A673 (cell line): Measurements from ENCODE around the gene ILDR1. TPM values are rescaled to one million over a fixed set of nuclear protein-coding genes. Genes with fewer than 3 reads are reported as not detected.
A peak's percentile ranks its signal among the peaks of the same experiment; 100 is the strongest.

ENCODE experiments used
- BruUV-seq: library from RNA; stranded (reverse); fragments of 400-500 nt; replicated peaks from 2 replicates; lab custom pipeline; 2021; lab: Mats Ljungman, UMichigan
- CTCF ChIA-PET: fragments of 300-600 bp; sonication (Branson Sonifier 250); formaldehyde crosslinking; loops from one replicate; lab custom pipeline; 2022; ENCODE audit warnings: antibody characterized with exemption; lab: Charles Lee
- POLR2A ChIA-PET: fragments of 300-600 bp; sonication (Branson Sonifier 250); formaldehyde crosslinking; loops from one replicate; lab custom pipeline; 2022; ENCODE audit warnings: antibody characterized with exemption; ENCODE audit not compliant: low non-redundant PET; lab: Charles Lee
- DNase-seq: peaks from one replicate; pipeline ENCODE4 v3.0.0-alpha.2; 2015; ENCODE audit warnings: low spot score
- H3K27ac ChIP-seq: fragments of 200-600 bp; sonication (generic); 2 replicates; pipeline ENCODE4 v1.5.1; 2016; ENCODE audit warnings: mixed run types, low read depth, mild to moderate bottlenecking, mixed read lengths, antibody characterized with exemption, low read length; ENCODE audit not compliant: poor library complexity, severe bottlenecking
- H3K27me3 ChIP-seq: fragments of 200-600 bp; sonication (generic); replicated peaks from 2 replicates; pipeline ENCODE4 v1.6.1; 2017; ENCODE audit warnings: mixed run types, low read depth, mild to moderate bottlenecking, mixed read lengths, antibody characterized with exemption, low read length; ENCODE audit not compliant: insufficient read depth, poor library complexity
- H3K36me3 ChIP-seq: fragments of 200-600 bp; sonication (generic); 2 replicates; pipeline ENCODE4 v1.6.1; 2016; ENCODE audit warnings: mixed run types, mild to moderate bottlenecking, mixed read lengths, antibody characterized with exemption, low read length; ENCODE audit not compliant: insufficient read depth, poor library complexity, severe bottlenecking
- H3K4me1 ChIP-seq: fragments of 200-600 bp; sonication (generic); 2 replicates; pipeline ENCODE4 v1.6.1; 2017; ENCODE audit warnings: mixed run types, mild to moderate bottlenecking, mixed read lengths, antibody characterized with exemption, low read length; ENCODE audit not compliant: insufficient read depth, poor library complexity, severe bottlenecking
- H3K4me3 ChIP-seq: fragments of 200-600 bp; sonication (generic); 2 replicates; pipeline ENCODE4 v1.5.1; 2016; ENCODE audit warnings: low read depth, mixed run types, mild to moderate bottlenecking, mixed read lengths, low read length; ENCODE audit not compliant: poor library complexity, severe bottlenecking
- H3K9me3 ChIP-seq: fragments of 200-600 bp; sonication (generic); 2 replicates; pipeline ENCODE4 v1.6.1; 2016; ENCODE audit warnings: mixed run types, low read depth, mild to moderate bottlenecking, mixed read lengths, antibody characterized with exemption, low read length; ENCODE audit not compliant: poor library complexity, severe bottlenecking
- CTCF ChIP-seq: fragments of 300-800, 200-600 bp; sonication (generic); conservative IDR thresholded peaks from 2 replicates; pipeline ENCODE4 v1.5.1; 2017; ENCODE audit warnings: low read depth, mild to moderate bottlenecking, antibody characterized with exemption, low read length, moderate library complexity, mixed read lengths
- EZH2 ChIP-seq: fragments of 200-600 bp; sonication (generic); IDR thresholded peaks from 2 replicates; pipeline ENCODE4 v1.6.1; 2017; ENCODE audit warnings: borderline replicate concordance, low read depth, mild to moderate bottlenecking, mixed read lengths, antibody characterized with exemption, low read length; ENCODE audit not compliant: poor library complexity, severe bottlenecking
- intact Hi-C: fragments of 100-400 bp; cut with micrococcal nuclease; formaldehyde crosslinking; loops from one replicate; pipeline ENCODE4 v1.10.0; 2022; ENCODE audit not compliant: unreplicated experiment
- total RNA-seq: library from RNA; stranded (reverse); gene quantifications from 2 replicates; pipeline ENCODE4 v1.2.3, GENCODE V29; 2021

The ILDR1 gene
- total RNA-seq, 1 experiment from 2014 or later: not detected

DNA sequence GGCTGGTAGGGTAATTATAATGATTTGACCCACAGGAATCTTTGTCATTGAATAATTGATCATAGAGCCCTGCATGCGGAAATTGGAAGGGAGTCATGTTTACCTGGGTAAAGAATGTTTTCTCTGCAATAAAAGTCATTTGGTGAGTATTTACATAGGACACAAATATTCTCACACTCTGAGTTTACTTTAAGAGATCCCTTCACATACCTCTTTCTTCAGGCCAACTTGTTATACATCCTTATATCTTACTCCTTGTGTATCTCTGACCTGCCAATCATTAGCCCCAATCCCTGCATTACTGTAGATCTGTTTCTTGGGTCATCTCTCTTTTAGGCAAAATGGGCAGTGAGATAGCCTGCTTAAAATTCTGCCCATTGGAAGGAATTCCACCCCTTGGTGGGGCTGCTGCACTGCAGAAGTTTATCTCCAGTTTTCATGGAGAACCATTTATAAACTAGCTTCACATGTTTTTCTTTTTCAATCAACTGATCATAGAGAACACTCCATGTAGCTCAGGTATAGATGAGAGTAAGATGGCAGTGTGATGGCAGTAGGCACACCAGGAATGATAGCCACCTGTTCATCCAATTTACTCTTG is 46.2 kb downstream of the ILDR1 start:
- no peak for DNase-seq
- CTCF ChIA-PET: no interaction called here
- H3K36me3 ChIP-seq: no peaks in the 10 kb centered on the region
- intact Hi-C loops: no loop called here
- TF ChIP-seq EZH2 (no peak), CTCF (peak; percentile 26; the same call in 1 of the 2 replicates)
- H3K27me3 ChIP-seq: no peaks in the 10 kb centered on the region
- no TSS peak for BruUV-seq
- no peaks in the 10 kb centered on the region for H3K9me3 ChIP-seq
- no peak overlapping the region for H3K4me3 ChIP-seq
- no peak overlapping the region for H3K27ac ChIP-seq
- POLR2A ChIA-PET: no interaction called here
- H3K4me1 ChIP-seq: no peaks in the 10 kb centered on the region

DNA sequence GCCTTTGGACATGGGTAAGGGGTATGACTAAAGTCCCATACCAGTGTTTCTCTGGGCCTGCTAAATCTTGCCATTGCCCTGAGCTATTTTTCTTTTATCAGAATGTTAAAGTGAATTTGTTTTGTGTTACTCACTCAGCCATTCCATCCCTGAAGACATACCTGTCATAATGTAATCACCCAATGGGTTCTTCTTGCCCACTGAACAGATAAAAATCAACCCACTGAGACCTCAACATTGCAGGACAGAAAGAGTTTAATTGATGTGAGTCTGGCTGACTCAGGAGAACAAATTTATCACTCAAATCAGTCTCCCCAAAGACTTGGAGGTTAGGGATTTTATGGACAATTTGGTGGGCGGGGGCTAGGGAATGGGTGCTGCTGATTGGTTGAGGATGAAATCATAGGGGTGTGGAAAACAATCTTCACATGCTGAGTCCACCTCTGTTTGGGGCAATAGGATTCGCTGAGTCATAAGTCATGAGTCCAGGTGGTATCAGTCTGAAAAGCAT is 47.4 kb downstream of the ILDR1 start:
- DNase-seq: no peak
- TF ChIP-seq EZH2 (no peak), CTCF (no peak)
- no TSS peak for BruUV-seq
- H3K36me3 ChIP-seq: no peaks in the 10 kb centered on the region
- no peaks in the 10 kb centered on the region for H3K4me1 ChIP-seq
- ChIA-PET POLR2A (no interaction called here), CTCF (no interaction called here)
- no peaks in the 10 kb centered on the region for H3K27me3 ChIP-seq
- H3K27ac ChIP-seq: no peak overlapping the region
- H3K9me3 ChIP-seq: no peaks in the 10 kb centered on the region
- intact Hi-C loops: no loop called here
- H3K4me3 ChIP-seq: no peak overlapping the region

DNA sequence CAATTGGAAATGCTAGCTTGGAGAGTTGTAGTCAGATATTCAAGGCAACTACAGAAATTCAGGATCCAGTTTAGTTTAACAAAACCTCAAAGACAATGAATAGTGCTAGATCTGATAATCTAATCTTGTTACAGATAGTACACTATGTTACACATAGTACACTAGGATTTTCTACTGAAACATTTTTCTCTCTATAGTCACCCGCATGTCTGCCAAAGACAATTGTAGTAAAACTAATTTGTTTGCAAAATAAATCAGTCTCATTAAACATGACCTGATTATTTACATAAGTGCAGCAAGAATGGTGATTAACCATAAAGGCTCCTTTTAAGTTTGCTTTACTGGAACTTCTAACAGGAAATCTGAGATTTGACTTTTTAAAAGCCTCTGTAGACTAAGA is 52.0 kb downstream of the ILDR1 start:
- Histone ChIP-seq H3K36me3 (no peaks in the 10 kb centered on the region), H3K4me1 (no peaks in the 10 kb centered on the region), H3K27ac (no peak overlapping the region), H3K4me3 (no peak overlapping the region), H3K27me3 (no peaks in the 10 kb centered on the region), H3K9me3 (no peaks in the 10 kb centered on the region)
- intact Hi-C loops: no loop called here
- no peak for DNase-seq
- POLR2A ChIA-PET: no interaction called here
- BruUV-seq: no TSS peak
- CTCF ChIA-PET: no interaction called here
- TF ChIP-seq CTCF (no peak), EZH2 (no peak)
